MG63 (cell line): ENCODE results near the gene GPSM3. TPM values are rescaled to one million over a fixed set of nuclear protein-coding genes. Genes with fewer than 3 reads are reported as not detected.
"Not testable (repeated sequence)": the region's sequence is repeated elsewhere in the genome, so short reads cannot be mapped to it uniquely, and the experiment has no call there.

Source experiments
- DNase-seq: peaks from one replicate; pipeline ENCODE4 v3.0.0-alpha.2; 2020
- H3K27me3 ChIP-seq: fragments of 250-450 bp; sonication (Bioruptor Pico); 2 replicates; pipeline ENCODE4 v1.5.1; 2020; ENCODE audit warnings: mild to moderate bottlenecking, moderate library complexity
- H3K36me3 ChIP-seq: fragments of 250-450 bp; sonication (Bioruptor Pico); 2 replicates; pipeline ENCODE4 v1.5.1; 2020; ENCODE audit warnings: mild to moderate bottlenecking, moderate library complexity
- H3K4me3 ChIP-seq: fragments of 250-450 bp; sonication (Bioruptor Pico); 2 replicates; pipeline ENCODE4 v1.5.1; 2020; ENCODE audit warnings: mild to moderate bottlenecking, moderate library complexity
- H3K9me3 ChIP-seq: fragments of 250-450 bp; sonication (Bioruptor Pico); 2 replicates; pipeline ENCODE4 v1.5.1; 2020; ENCODE audit warnings: mild to moderate bottlenecking, moderate library complexity
- total RNA-seq: library from RNA; depleted of rRNA; stranded (reverse); fragments of >200 nt; shearing (Covaris generic); gene quantifications from 2 replicates; pipeline ENCODE4 v1.2.3, GENCODE V29; 2014; ENCODE audit warnings: low replicate concordance

GPSM3 gene
- total RNA-seq, 1 experiment from 2014 or later: 0.10 TPM

GRCh38 chr6:32211432-32211831, 19.0 kb upstream of the GPSM3 start:
- H3K27me3 ChIP-seq, H3K36me3 ChIP-seq, H3K9me3 ChIP-seq, DNase-seq, H3K4me3 ChIP-seq: not testable (repeated sequence)

- H3K4me3 ChIP-seq: no peak overlapping the region
- DNase-seq: no peak
- peaks cover 2% of the 10 kb centered on the region; the same call in 1 of the 2 replicates for H3K9me3 ChIP-seq
- no peaks in the 10 kb centered on the region for H3K36me3 ChIP-seq
- 0 out of 2 replicates have a peak, but pooled peaks cover 2% of the 10 kb centered on the region for H3K27me3 ChIP-seq
These were observed 17.8 kb upstream of the GPSM3 start for GRCh38 chr6:32210191-32210601.

- H3K9me3 ChIP-seq: peaks cover 2% of the 10 kb centered on the region; the same call in 1 of the 2 replicates
- H3K36me3 ChIP-seq: no peaks in the 10 kb centered on the region
- no peak for DNase-seq
- no peak overlapping the region for H3K4me3 ChIP-seq
- H3K27me3 ChIP-seq: 0 out of 2 replicates have a peak, but pooled peaks cover 2% of the 10 kb centered on the region
These were observed 16.6 kb upstream of the GPSM3 start for GRCh38 chr6:32208996-32209395.

GRCh38 chr6:32204268-32204715, 11.8 kb upstream of the GPSM3 start:
- Histone ChIP-seq H3K4me3 (no peak overlapping the region), H3K9me3 (peaks cover 2% of the 10 kb centered on the region; the same call in 1 of the 2 replicates), H3K36me3 (no peaks in the 10 kb centered on the region), H3K27me3 (0 out of 2 replicates have a peak, but pooled peaks cover 2% of the 10 kb centered on the region)
- no peak for DNase-seq

GRCh38 chr6:32203426-32204267, 11.2 kb upstream of the GPSM3 start:
- no peak for DNase-seq
- 0 out of 2 replicates have a peak, but pooled peaks cover 2% of the 10 kb centered on the region for H3K27me3 ChIP-seq
- H3K9me3 ChIP-seq: peaks cover 2% of the 10 kb centered on the region; the same call in 1 of the 2 replicates
- H3K4me3 ChIP-seq: no peak overlapping the region
- H3K36me3 ChIP-seq: no peaks in the 10 kb centered on the region

- Histone ChIP-seq H3K27me3 (0 out of 2 replicates have a peak, but pooled peaks cover 2% of the 10 kb centered on the region), H3K4me3 (no peak overlapping the region), H3K36me3 (no peaks in the 10 kb centered on the region), H3K9me3 (peaks cover 2% of the 10 kb centered on the region; the same call in 1 of the 2 replicates)
- no peak for DNase-seq
These were observed 9.7 kb upstream of the GPSM3 start for GRCh38 chr6:32202186-32202585.

GRCh38 chr6:32200711-32201475, 8.4 kb upstream of the GPSM3 start:
- DNase-seq: no peak
- H3K9me3 ChIP-seq: no peaks in the 10 kb centered on the region
- H3K27me3 ChIP-seq: no peaks in the 10 kb centered on the region
- no peak overlapping the region for H3K4me3 ChIP-seq
- H3K36me3 ChIP-seq: no peaks in the 10 kb centered on the region

GRCh38 chr6:32198866-32199265, 6.4 kb upstream of the GPSM3 start:
- DNase-seq: no peak
- H3K27me3 ChIP-seq: no peaks in the 10 kb centered on the region
- H3K9me3 ChIP-seq: no peaks in the 10 kb centered on the region
- no peaks in the 10 kb centered on the region for H3K36me3 ChIP-seq
- H3K4me3 ChIP-seq: no peak overlapping the region

GRCh38 chr6:32198345-32198696, 5.9 kb upstream of the GPSM3 start:
- DNase-seq: no peak
- H3K4me3 ChIP-seq: no peak overlapping the region
- no peaks in the 10 kb centered on the region for H3K36me3 ChIP-seq

GRCh38 chr6:32196682-32197616, 4.5 kb upstream of the GPSM3 start:
- Histone ChIP-seq H3K27me3 (no peaks in the 10 kb centered on the region), H3K4me3 (peak overlapping the region; percentile 71), H3K36me3 (no peaks in the 10 kb centered on the region), H3K9me3 (no peaks in the 10 kb centered on the region)
- DNase-seq: no peak

More at GRCh38 chr6:32198345-32198696, 5.9 kb upstream of the GPSM3 start:
- H3K27me3 ChIP-seq: no peaks in the 10 kb centered on the region
- no peaks in the 10 kb centered on the region for H3K9me3 ChIP-seq

- Histone ChIP-seq H3K9me3 (no peaks in the 10 kb centered on the region), H3K36me3 (no peaks in the 10 kb centered on the region), H3K4me3 (peak overlapping the region; percentile 71), H3K27me3 (no peaks in the 10 kb centered on the region)
- DNase-seq: peak; percentile 77
These were observed 3.6 kb upstream of the GPSM3 start for GRCh38 chr6:32195902-32196681.

- no peaks in the 10 kb centered on the region for H3K36me3 ChIP-seq
- peak overlapping the region; percentile 71 for H3K4me3 ChIP-seq
- H3K27me3 ChIP-seq: no peaks in the 10 kb centered on the region
- DNase-seq: peak; percentile 100
- H3K9me3 ChIP-seq: no peaks in the 10 kb centered on the region
These were observed 3.1 kb upstream of the GPSM3 start for GRCh38 chr6:32195652-32195901.

GRCh38 chr6:32194825-32195651, 2.6 kb upstream of the GPSM3 start:
- peak; percentile 30 for DNase-seq
- peak overlapping the region; percentile 53 for H3K4me3 ChIP-seq
- H3K27me3 ChIP-seq: no peaks in the 10 kb centered on the region
- H3K36me3 ChIP-seq: no peaks in the 10 kb centered on the region
- H3K9me3 ChIP-seq: no peaks in the 10 kb centered on the region

- Histone ChIP-seq H3K36me3 (no peaks in the 10 kb centered on the region), H3K27me3 (no peaks in the 10 kb centered on the region), H3K4me3 (no peak overlapping the region), H3K9me3 (no peaks in the 10 kb centered on the region)
- no peak for DNase-seq
These were observed 1.9 kb upstream of the GPSM3 start for GRCh38 chr6:32194388-32194787.

- not testable (repeated sequence) for H3K4me3 ChIP-seq, H3K9me3 ChIP-seq, H3K36me3 ChIP-seq, H3K27me3 ChIP-seq, DNase-seq
These were observed 653 bp upstream of the GPSM3 start for GRCh38 chr6:32193096-32193495.
